Measurements from ENCODE around the gene MYO1G.

The MYO1G gene

DNA sequence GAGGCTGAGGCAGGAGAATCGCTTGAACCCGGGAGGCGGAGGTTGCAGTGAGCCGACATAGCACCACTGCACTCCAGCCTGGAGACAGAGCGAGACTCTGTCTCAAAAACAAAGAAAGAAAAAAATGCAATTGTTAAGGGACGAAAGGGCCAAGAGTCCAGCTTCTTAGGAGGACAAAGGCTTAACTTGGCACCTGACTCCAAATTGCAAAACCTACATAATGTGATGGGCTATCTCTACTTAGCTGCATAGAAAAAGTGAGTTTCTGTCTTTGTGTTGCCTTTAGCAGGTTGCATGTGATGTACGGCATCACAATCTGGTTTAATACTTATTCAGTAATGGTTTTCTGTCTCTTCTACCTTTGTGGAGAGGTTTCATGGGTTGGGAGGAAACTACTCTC, 8.6 kb upstream of the MYO1G start:
- no peak for DNase-seq (ENCODE audit: low read depth in 1 of 2, low spot score in 1 of 2)
- TF ChIP-seq, protein P1, sequence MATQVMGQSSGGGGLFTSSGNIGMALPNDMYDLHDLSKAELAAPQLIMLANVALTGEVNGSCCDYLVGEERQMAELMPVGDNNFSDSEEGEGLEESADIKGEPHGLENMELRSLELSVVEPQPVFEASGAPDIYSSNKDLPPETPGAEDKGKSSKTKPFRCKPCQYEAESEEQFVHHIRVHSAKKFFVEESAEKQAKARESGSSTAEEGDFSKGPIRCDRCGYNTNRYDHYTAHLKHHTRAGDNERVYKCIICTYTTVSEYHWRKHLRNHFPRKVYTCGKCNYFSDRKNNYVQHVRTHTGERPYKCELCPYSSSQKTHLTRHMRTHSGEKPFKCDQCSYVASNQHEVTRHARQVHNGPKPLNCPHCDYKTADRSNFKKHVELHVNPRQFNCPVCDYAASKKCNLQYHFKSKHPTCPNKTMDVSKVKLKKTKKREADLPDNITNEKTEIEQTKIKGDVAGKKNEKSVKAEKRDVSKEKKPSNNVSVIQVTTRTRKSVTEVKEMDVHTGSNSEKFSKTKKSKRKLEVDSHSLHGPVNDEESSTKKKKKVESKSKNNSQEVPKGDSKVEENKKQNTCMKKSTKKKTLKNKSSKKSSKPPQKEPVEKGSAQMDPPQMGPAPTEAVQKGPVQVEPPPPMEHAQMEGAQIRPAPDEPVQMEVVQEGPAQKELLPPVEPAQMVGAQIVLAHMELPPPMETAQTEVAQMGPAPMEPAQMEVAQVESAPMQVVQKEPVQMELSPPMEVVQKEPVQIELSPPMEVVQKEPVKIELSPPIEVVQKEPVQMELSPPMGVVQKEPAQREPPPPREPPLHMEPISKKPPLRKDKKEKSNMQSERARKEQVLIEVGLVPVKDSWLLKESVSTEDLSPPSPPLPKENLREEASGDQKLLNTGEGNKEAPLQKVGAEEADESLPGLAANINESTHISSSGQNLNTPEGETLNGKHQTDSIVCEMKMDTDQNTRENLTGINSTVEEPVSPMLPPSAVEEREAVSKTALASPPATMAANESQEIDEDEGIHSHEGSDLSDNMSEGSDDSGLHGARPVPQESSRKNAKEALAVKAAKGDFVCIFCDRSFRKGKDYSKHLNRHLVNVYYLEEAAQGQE (IDR thresholded peaks at IDR 0.05; ENCODE audit: insufficient replicate concordance, low read depth): no peak
- TF ChIP-seq, protein P2, sequence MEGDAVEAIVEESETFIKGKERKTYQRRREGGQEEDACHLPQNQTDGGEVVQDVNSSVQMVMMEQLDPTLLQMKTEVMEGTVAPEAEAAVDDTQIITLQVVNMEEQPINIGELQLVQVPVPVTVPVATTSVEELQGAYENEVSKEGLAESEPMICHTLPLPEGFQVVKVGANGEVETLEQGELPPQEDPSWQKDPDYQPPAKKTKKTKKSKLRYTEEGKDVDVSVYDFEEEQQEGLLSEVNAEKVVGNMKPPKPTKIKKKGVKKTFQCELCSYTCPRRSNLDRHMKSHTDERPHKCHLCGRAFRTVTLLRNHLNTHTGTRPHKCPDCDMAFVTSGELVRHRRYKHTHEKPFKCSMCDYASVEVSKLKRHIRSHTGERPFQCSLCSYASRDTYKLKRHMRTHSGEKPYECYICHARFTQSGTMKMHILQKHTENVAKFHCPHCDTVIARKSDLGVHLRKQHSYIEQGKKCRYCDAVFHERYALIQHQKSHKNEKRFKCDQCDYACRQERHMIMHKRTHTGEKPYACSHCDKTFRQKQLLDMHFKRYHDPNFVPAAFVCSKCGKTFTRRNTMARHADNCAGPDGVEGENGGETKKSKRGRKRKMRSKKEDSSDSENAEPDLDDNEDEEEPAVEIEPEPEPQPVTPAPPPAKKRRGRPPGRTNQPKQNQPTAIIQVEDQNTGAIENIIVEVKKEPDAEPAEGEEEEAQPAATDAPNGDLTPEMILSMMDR (IDR thresholded peaks at IDR 0.05; ENCODE audit: insufficient read depth, low read length): no peak
- no peak for TF ChIP-seq SPI1 (IDR thresholded peaks at IDR 0.05; ENCODE audit: borderline replicate concordance, low read depth)
- TF ChIP-seq GABPA (IDR thresholded peaks at IDR 0.05; ENCODE audit: low read depth): no peak
- TF ChIP-seq POLR2AphosphoS5 (IDR thresholded peaks at IDR 0.05; ENCODE audit: low read depth): no peak
- Histone ChIP-seq H3K27ac (replicated peaks) (peak overlapping the region; percentile 90), H3K27me3 (ENCODE audit: insufficient read depth, poor library complexity, severe bottlenecking) (no peaks in the 10 kb centered on the region), H3K4me3 (replicated peaks; ENCODE audit: insufficient read depth, low read length) (no peak overlapping the region)

DNA sequence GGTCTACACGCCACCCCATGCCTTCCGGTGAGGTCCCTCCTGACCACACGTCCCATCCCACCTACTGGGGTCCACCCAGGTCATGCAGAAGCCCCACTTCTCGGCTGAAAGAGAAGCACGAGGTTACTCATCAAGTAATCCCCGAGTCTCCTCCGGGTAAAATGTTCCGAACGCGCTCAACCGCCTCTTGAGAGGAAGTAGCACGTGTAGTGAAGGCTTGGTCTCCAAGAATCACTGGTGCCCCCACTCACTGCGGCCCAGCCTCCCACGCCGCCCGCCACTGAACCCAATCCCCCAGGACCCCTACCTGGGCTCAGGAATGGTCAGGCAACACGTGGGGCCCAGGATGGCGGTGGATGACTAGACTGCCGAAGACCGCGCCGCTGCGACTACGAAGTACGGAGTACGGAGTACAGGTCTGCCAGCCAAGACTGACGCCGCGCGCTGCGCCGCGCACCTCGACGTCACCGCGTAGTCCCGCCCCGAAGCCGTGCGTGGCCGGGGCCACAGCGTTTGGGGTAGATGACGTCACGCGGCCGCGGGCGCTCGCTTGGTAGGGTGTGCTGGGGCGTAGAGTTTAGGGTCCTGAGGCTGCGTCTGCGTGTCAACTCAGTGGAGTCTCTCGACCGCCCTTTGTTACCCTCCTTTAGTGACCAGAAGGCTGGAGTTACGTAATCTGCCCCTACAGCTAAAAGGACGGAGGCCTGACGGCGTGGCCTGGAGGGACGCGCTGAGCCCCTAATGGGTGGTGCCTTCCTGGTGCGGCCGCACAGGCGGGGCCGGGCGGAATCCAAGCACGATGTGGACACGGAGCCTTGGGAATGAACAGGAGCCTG, 7.6 kb upstream of the MYO1G start:
- Histone ChIP-seq H3K27me3 (ENCODE audit: insufficient read depth, poor library complexity, severe bottlenecking) (no peaks in the 10 kb centered on the region), H3K27ac (replicated peaks) (peak overlapping the region; percentile 90), H3K4me3 (replicated peaks; ENCODE audit: insufficient read depth, low read length) (peak overlapping the region; percentile 83)
- peak; percentile 95 to 100 for DNase-seq (ENCODE audit: low read depth in 1 of 2, low spot score in 1 of 2)
- TF ChIP-seq SPI1 (IDR thresholded peaks at IDR 0.05; ENCODE audit: borderline replicate concordance, low read depth) (0 out of 2 replicates have a peak, but pooled peaks have one; percentile 26), GABPA (IDR thresholded peaks at IDR 0.05; ENCODE audit: low read depth) (no peak; the same call in 1 of the 2 replicates), POLR2AphosphoS5 (IDR thresholded peaks at IDR 0.05; ENCODE audit: low read depth) (peak; percentile 98)
- TF ChIP-seq, protein P1 (IDR thresholded peaks at IDR 0.05; ENCODE audit: insufficient replicate concordance, low read depth): peak; percentile 83
- TF ChIP-seq, protein P2 (IDR thresholded peaks at IDR 0.05; ENCODE audit: insufficient read depth, low read length): no peak

DNA sequence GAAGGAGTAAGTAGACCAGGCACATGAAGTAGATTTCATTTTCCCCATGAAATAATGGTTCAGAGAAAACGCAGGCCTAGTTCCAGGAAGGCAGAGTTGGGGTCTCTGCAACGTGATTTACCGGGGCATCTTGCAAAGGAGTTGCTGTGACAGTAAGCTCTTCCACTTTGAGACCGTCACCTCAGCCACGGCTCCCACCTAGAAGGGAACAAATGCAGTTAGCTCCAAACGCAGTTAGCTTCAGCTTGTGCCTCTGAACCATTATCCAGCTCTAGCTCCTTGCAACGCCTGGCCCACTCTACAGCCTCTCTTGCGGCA, 7.0 kb upstream of the MYO1G start:
- TF ChIP-seq SPI1 (IDR thresholded peaks at IDR 0.05; ENCODE audit: borderline replicate concordance, low read depth) (no peak), POLR2AphosphoS5 (IDR thresholded peaks at IDR 0.05; ENCODE audit: low read depth) (no peak), GABPA (IDR thresholded peaks at IDR 0.05; ENCODE audit: low read depth) (no peak)
- TF ChIP-seq, protein P1 (IDR thresholded peaks at IDR 0.05; ENCODE audit: insufficient replicate concordance, low read depth): no peak
- TF ChIP-seq, protein P2 (IDR thresholded peaks at IDR 0.05; ENCODE audit: insufficient read depth, low read length): no peak
- Histone ChIP-seq H3K27ac (replicated peaks) (peak overlapping the region; percentile 90), H3K27me3 (ENCODE audit: insufficient read depth, poor library complexity, severe bottlenecking) (no peaks in the 10 kb centered on the region), H3K4me3 (replicated peaks; ENCODE audit: insufficient read depth, low read length) (peak overlapping the region; percentile 83)
- no peak for DNase-seq (ENCODE audit: low read depth in 1 of 2, low spot score in 1 of 2)

Data from HL-60 (cell line).